Lung (tissue), 12 donors: ENCODE results near the gene MMP24. TPM values are rescaled to one million over a fixed set of nuclear protein-coding genes. Genes with fewer than 3 reads are reported as not detected.

ENCODE experiments used
- ATAC-seq: fragments of 200-7000 bp; cut with Tn5 transposase; one replicate; pipeline ENCODE4 v1.9.1; 2020; ENCODE audit warnings: moderate number of reproducible peaks; ENCODE audit not compliant: insufficient read depth, low FRiP score
- DNase-seq, 3 donors: peaks; one replicate each; pipeline ENCODE4 v3.0.0-alpha.2; 2013 to 2017
- H3K27ac ChIP-seq, 2 donors: one replicate each; pipeline ENCODE4 v1.5.1; 2013; ENCODE audit warnings: mild to moderate bottlenecking in 2 of 2, moderate library complexity in 2 of 2, control low read depth in 1 of 2, inconsistent platforms in 1 of 2, low read depth in 1 of 2, low read length in 1 of 2
- H3K27me3 ChIP-seq, 3 donors: one replicate each; pipeline ENCODE4 v1.5.1; 2013; ENCODE audit warnings: low read length in 2 of 3; ENCODE audit not compliant: control insufficient read depth in 3 of 3, insufficient read depth in 3 of 3
- H3K36me3 ChIP-seq, 4 donors: one replicate each; pipeline ENCODE4 v1.5.1; 2013; ENCODE audit warnings: low read length in 4 of 4, mild to moderate bottlenecking in 1 of 4, moderate library complexity in 1 of 4; ENCODE audit not compliant: control insufficient read depth in 4 of 4, insufficient read depth in 4 of 4
- H3K4me1 ChIP-seq, 5 donors: one replicate each; pipeline ENCODE4 v1.5.1; 2013; ENCODE audit warnings: low read length in 5 of 5, mild to moderate bottlenecking in 2 of 5, moderate library complexity in 1 of 5; ENCODE audit not compliant: control insufficient read depth in 5 of 5, insufficient read depth in 5 of 5
- H3K4me3 ChIP-seq: one replicate; pipeline ENCODE4 v1.5.1; 2013; ENCODE audit warnings: mild to moderate bottlenecking, control low read depth, moderate library complexity
- H3K9ac ChIP-seq, 2 donors: one replicate each; pipeline ENCODE4 v1.5.1; 2013; ENCODE audit warnings: low read length in 2 of 2, control low read depth in 1 of 2; ENCODE audit not compliant: insufficient read depth in 1 of 2
- H3K9me3 ChIP-seq, 4 donors: one replicate each; pipeline ENCODE4 v1.5.1; 2013; ENCODE audit warnings: low read length in 3 of 4, mild to moderate bottlenecking in 1 of 4, moderate library complexity in 1 of 4; ENCODE audit not compliant: control insufficient read depth in 4 of 4, insufficient read depth in 3 of 4
- CTCF ChIP-seq: IDR thresholded peaks from 2 replicates; pipeline ENCODE4 v1.5.1; 2012; ENCODE audit warnings: mild to moderate bottlenecking; ENCODE audit errors: control extremely low read depth, extremely low read depth
- WGBS, 2 donors: extraction: QIAGEN DNeasy Blood & Tissue Kit; methylation state at CpG; one replicate each; pipeline ENCODE4 v1.1.7; 2013; 5-methylcytosine and 5-hydroxymethylcytosine counted together
- polyA plus RNA-seq, 2 donors: library from polyadenylated mRNA; stranded (reverse); fragments of 200-250 nt; gene quantifications; one replicate each; pipeline ENCODE4 v1.2.1, GENCODE V29; 2013
- total RNA-seq, 2 donors: library from RNA; depleted of rRNA in 1 of 2; stranded (reverse); fragments of >200 nt in 1 of 2; gene quantifications; one replicate each; pipeline ENCODE4 v1.2.1, GENCODE V29; 2014 to 2021
- donor health status: control.
- donor health status: control.
- donor health status: Bipolar disorder and iron deficiency.
- donor health status: healthy.
- donor health status: DM: yes; HTN: yes; CAD: no.

MMP24 gene
- total and polyA plus RNA-seq, 4 donors = 2.3 to 10.1 (median 6.7) TPM

GRCh38 chr20:35311409-35311808 is 84.9 kb downstream of the MMP24 start:
- DNase-seq (no peak), ATAC-seq (no peak)
- Histone ChIP-seq H3K4me3 (no peak overlapping the region), H3K9me3 (no peaks in the 10 kb centered on the region), H3K36me3 (peaks cover 0 to 4% (median 1%) of the 10 kb centered on the region in 4 donors), H3K27ac (no peak overlapping the region), H3K27me3 (no peaks in the 10 kb centered on the region), H3K4me1 (peaks cover 0 to 6% (median under 1%) of the 10 kb centered on the region in 5 donors), H3K9ac (no peak overlapping the region)
- no peak for TF ChIP-seq CTCF
- WGBS, 2 donors = 81 to 95% methylated on average over 2 of the region's 2 CpGs

- H3K27ac ChIP-seq = no peak overlapping the region
- no peak for TF ChIP-seq CTCF
Measured at GRCh38 chr20:35311822-35312221, 85.3 kb downstream of the MMP24 start.

GRCh38 chr20:35312318-35312717 is 85.8 kb downstream of the MMP24 start:
- TF ChIP-seq CTCF = no peak
- no peaks in the 10 kb centered on the region for H3K9me3 ChIP-seq
- H3K36me3 ChIP-seq = peaks cover 0 to 3% (median 1%) of the 10 kb centered on the region in 4 donors
- no peak overlapping the region for H3K9ac ChIP-seq
- DNase-seq (no peak), ATAC-seq (no peak)
- H3K27me3 ChIP-seq = no peaks in the 10 kb centered on the region
- 40 to 75% methylated on average over 1 of the region's 1 CpG for WGBS, 2 donors
- peaks cover 0 to 6% (median 0%) of the 10 kb centered on the region in 5 donors for H3K4me1 ChIP-seq
- H3K4me3 ChIP-seq = no peak overlapping the region
- no peak overlapping the region for H3K27ac ChIP-seq

More at GRCh38 chr20:35311822-35312221, 85.3 kb downstream of the MMP24 start:
- WGBS, 2 donors = 93 to 95% methylated on average over 5 of the region's 5 CpGs
- Histone ChIP-seq H3K9me3 (no peaks in the 10 kb centered on the region), H3K27me3 (no peaks in the 10 kb centered on the region), H3K9ac (no peak overlapping the region), H3K4me3 (no peak overlapping the region), H3K36me3 (peaks cover 0 to 3% (median 1%) of the 10 kb centered on the region in 4 donors), H3K4me1 (peaks cover 0 to 6% (median 0%) of the 10 kb centered on the region in 5 donors)
- no peak for DNase-seq
- no peak for ATAC-seq
